Nucleus accumbens (tissue), 56 donors: Measurements from ENCODE around the gene ZCCHC14.
A peak's percentile ranks its signal among the peaks of the same experiment; 100 is the strongest.

Experiments
- DNase-seq, 56 donors: peaks; one replicate each; lab custom pipeline; 2025; lab: John Stamatoyannopoulos, UW

ZCCHC14 gene

GRCh38 chr16:87492721-87493607 is at the start of gene ZCCHC14:
Gene ZCCHC14, minus strand, starts transcription at chr16:87493024. Its CDS starts 786 bp downstream, at chr16:87492238.
- DNase-seq, result peak; percentile 34 to 99 (median 97)

GRCh38 chr16:87541872-87542234 is 49.0 kb upstream of the ZCCHC14 start:
- DNase-seq, result no peak

GRCh38 chr16:87541147-87541871 is 48.5 kb upstream of the ZCCHC14 start:
- DNase-seq, result peak in 31 of 56 donors; percentile 7 to 76 (median 34)

- peak in 3 of 56 donors; percentile 10 to 47 (median 18) for DNase-seq
These were observed 48.0 kb upstream of the ZCCHC14 start for GRCh38 chr16:87540897-87541146.

GRCh38 chr16:87540072-87540896 is 47.5 kb upstream of the ZCCHC14 start:
- DNase-seq, result peak in 7 of 56 donors; percentile 12 to 34 (median 29)

- no peak for DNase-seq
These were observed 46.3 kb upstream of the ZCCHC14 start for GRCh38 chr16:87539113-87539512.

- DNase-seq, result no peak
These were observed 45.8 kb upstream of the ZCCHC14 start for GRCh38 chr16:87538594-87538993.

GRCh38 chr16:87538160-87538559 is 45.3 kb upstream of the ZCCHC14 start:
- DNase-seq, result no peak

GRCh38 chr16:87536795-87537142 is 43.9 kb upstream of the ZCCHC14 start:
- no peak for DNase-seq

- DNase-seq, result no peak
These were observed 43.3 kb upstream of the ZCCHC14 start for GRCh38 chr16:87535855-87536794.

- DNase-seq, result no peak
These were observed 42.6 kb upstream of the ZCCHC14 start for GRCh38 chr16:87535457-87535854.

- DNase-seq, result no peak
These were observed 41.9 kb upstream of the ZCCHC14 start for GRCh38 chr16:87534751-87535150.

- DNase-seq, result no peak
These were observed 41.3 kb upstream of the ZCCHC14 start for GRCh38 chr16:87534030-87534653.

- no peak for DNase-seq
These were observed 40.2 kb upstream of the ZCCHC14 start for GRCh38 chr16:87533061-87533460.

GRCh38 chr16:87531418-87531817 is 38.6 kb upstream of the ZCCHC14 start:
- no peak for DNase-seq

GRCh38 chr16:87528690-87529579 is 36.1 kb upstream of the ZCCHC14 start:
- no peak for DNase-seq

GRCh38 chr16:87527055-87527724 is 34.4 kb upstream of the ZCCHC14 start:
- no peak for DNase-seq
